A673 (cell line): ENCODE data around the gene OST4. TPM values are rescaled to one million over a fixed set of nuclear protein-coding genes. Genes with fewer than 3 reads are reported as not detected.

Experiments
- BruUV-seq: library from RNA; stranded (reverse); fragments of 400-500 nt; replicated peaks from 2 replicates; lab custom pipeline; 2021; lab: Mats Ljungman, UMichigan
- CTCF ChIA-PET: fragments of 300-600 bp; sonication (Branson Sonifier 250); formaldehyde crosslinking; loops from one replicate; lab custom pipeline; 2022; ENCODE audit warnings: antibody characterized with exemption; lab: Charles Lee
- POLR2A ChIA-PET: fragments of 300-600 bp; sonication (Branson Sonifier 250); formaldehyde crosslinking; loops from one replicate; lab custom pipeline; 2022; ENCODE audit warnings: antibody characterized with exemption; ENCODE audit not compliant: low non-redundant PET; lab: Charles Lee
- DNase-seq: peaks from one replicate; pipeline ENCODE4 v3.0.0-alpha.2; 2015; ENCODE audit warnings: low spot score
- H3K27ac ChIP-seq: fragments of 200-600 bp; sonication (generic); 2 replicates; pipeline ENCODE4 v1.5.1; 2016; ENCODE audit warnings: mixed run types, low read depth, mild to moderate bottlenecking, mixed read lengths, antibody characterized with exemption, low read length; ENCODE audit not compliant: poor library complexity, severe bottlenecking
- H3K27me3 ChIP-seq: fragments of 200-600 bp; sonication (generic); replicated peaks from 2 replicates; pipeline ENCODE4 v1.6.1; 2017; ENCODE audit warnings: mixed run types, low read depth, mild to moderate bottlenecking, mixed read lengths, antibody characterized with exemption, low read length; ENCODE audit not compliant: insufficient read depth, poor library complexity
- H3K36me3 ChIP-seq: fragments of 200-600 bp; sonication (generic); 2 replicates; pipeline ENCODE4 v1.6.1; 2016; ENCODE audit warnings: mixed run types, mild to moderate bottlenecking, mixed read lengths, antibody characterized with exemption, low read length; ENCODE audit not compliant: insufficient read depth, poor library complexity, severe bottlenecking
- H3K4me1 ChIP-seq: fragments of 200-600 bp; sonication (generic); 2 replicates; pipeline ENCODE4 v1.6.1; 2017; ENCODE audit warnings: mixed run types, mild to moderate bottlenecking, mixed read lengths, antibody characterized with exemption, low read length; ENCODE audit not compliant: insufficient read depth, poor library complexity, severe bottlenecking
- H3K4me3 ChIP-seq: fragments of 200-600 bp; sonication (generic); 2 replicates; pipeline ENCODE4 v1.5.1; 2016; ENCODE audit warnings: low read depth, mixed run types, mild to moderate bottlenecking, mixed read lengths, low read length; ENCODE audit not compliant: poor library complexity, severe bottlenecking
- H3K9me3 ChIP-seq: fragments of 200-600 bp; sonication (generic); 2 replicates; pipeline ENCODE4 v1.6.1; 2016; ENCODE audit warnings: mixed run types, low read depth, mild to moderate bottlenecking, mixed read lengths, antibody characterized with exemption, low read length; ENCODE audit not compliant: poor library complexity, severe bottlenecking
- EZH2 ChIP-seq: fragments of 200-600 bp; sonication (generic); IDR thresholded peaks from 2 replicates; pipeline ENCODE4 v1.6.1; 2017; ENCODE audit warnings: borderline replicate concordance, low read depth, mild to moderate bottlenecking, mixed read lengths, antibody characterized with exemption, low read length; ENCODE audit not compliant: poor library complexity, severe bottlenecking
- intact Hi-C: fragments of 100-400 bp; cut with micrococcal nuclease; formaldehyde crosslinking; loops from one replicate; pipeline ENCODE4 v1.10.0; 2022; ENCODE audit not compliant: unreplicated experiment
- total RNA-seq: library from RNA; stranded (reverse); gene quantifications from 2 replicates; pipeline ENCODE4 v1.2.3, GENCODE V29; 2021
- TF ChIP-seq, protein P1 (sequence below): fragments of 300-800, 200-600 bp; sonication (generic); conservative IDR thresholded peaks from 2 replicates; pipeline ENCODE4 v1.5.1; 2017; ENCODE audit warnings: low read depth, mild to moderate bottlenecking, antibody characterized with exemption, low read length, moderate library complexity, mixed read lengths

OST4 gene
- total RNA-seq, 1 experiment from 2014 or later = 235 TPM

DNA sequence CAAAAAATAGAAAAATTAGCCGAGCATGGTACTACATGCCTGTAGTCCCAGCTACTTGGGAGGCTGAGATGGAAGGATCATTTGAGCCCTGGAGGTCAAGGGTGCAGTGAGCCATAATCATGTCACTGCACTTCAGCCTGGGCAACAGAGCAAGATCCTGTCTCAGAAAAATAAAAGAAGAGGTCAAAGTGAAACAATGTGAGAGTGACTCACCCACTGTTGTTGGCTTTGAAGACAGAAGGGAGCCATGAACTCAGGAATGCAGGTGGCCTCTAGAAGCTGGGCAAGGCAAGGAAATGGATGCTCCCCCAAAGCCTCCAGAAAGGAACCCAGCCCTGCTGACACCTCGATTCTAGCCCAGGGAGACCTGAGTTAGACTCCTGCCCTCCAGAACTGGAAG, 42.4 kb downstream of the OST4 start:
- DNase-seq = no peak
- no peaks in the 10 kb centered on the region for H3K9me3 ChIP-seq
- TF ChIP-seq, protein P1, sequence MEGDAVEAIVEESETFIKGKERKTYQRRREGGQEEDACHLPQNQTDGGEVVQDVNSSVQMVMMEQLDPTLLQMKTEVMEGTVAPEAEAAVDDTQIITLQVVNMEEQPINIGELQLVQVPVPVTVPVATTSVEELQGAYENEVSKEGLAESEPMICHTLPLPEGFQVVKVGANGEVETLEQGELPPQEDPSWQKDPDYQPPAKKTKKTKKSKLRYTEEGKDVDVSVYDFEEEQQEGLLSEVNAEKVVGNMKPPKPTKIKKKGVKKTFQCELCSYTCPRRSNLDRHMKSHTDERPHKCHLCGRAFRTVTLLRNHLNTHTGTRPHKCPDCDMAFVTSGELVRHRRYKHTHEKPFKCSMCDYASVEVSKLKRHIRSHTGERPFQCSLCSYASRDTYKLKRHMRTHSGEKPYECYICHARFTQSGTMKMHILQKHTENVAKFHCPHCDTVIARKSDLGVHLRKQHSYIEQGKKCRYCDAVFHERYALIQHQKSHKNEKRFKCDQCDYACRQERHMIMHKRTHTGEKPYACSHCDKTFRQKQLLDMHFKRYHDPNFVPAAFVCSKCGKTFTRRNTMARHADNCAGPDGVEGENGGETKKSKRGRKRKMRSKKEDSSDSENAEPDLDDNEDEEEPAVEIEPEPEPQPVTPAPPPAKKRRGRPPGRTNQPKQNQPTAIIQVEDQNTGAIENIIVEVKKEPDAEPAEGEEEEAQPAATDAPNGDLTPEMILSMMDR = no peak
- peaks cover 7% of the 10 kb centered on the region for H3K4me1 ChIP-seq
- no peaks in the 10 kb centered on the region for H3K36me3 ChIP-seq
- H3K4me3 ChIP-seq = no peak overlapping the region
- ChIA-PET CTCF (no interaction called here), POLR2A (no interaction called here)
- no TSS peak for BruUV-seq
- intact Hi-C loops = no loop called here
- H3K27me3 ChIP-seq = no peaks in the 10 kb centered on the region
- H3K27ac ChIP-seq = no peak overlapping the region

DNA sequence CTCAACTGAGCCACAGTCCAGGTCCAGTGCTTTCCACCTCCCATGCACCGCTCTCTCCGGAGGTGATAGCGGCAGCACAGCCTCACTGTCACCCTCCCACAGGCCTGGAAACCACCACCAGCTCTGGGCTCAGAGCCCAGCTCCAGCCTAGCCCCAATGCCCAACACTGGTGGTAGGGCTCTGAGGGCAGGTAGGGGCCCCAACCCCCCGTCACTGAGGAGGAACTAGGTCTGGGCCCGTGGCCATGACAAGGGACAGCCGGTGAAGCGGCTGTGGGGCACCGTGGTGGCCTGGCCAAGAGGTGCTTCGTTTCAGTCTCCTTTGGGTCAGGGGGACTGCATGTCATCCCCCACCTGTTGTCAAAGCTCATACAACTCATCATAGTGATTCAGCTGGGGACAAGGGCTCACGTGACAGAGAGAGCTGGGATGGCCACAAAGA, 44.2 kb downstream of the OST4 start:
- no peaks in the 10 kb centered on the region for H3K9me3 ChIP-seq
- POLR2A ChIA-PET = no interaction called here
- intact Hi-C loops = no loop called here
- CTCF ChIA-PET = interaction anchor here (0.6 kb wide), 1 partner anchor 164 kb away, joined by 3 read pairs; no protein-coding TSS in a partner anchor
- no peaks in the 10 kb centered on the region for H3K27me3 ChIP-seq
- no peak for TF ChIP-seq EZH2
- TF ChIP-seq, protein P1 = no peak
- no peaks in the 10 kb centered on the region for H3K4me1 ChIP-seq
- no peak for DNase-seq
- BruUV-seq = no TSS peak
- no peak overlapping the region for H3K4me3 ChIP-seq
- no peaks in the 10 kb centered on the region for H3K36me3 ChIP-seq
- H3K27ac ChIP-seq = no peak overlapping the region

DNA sequence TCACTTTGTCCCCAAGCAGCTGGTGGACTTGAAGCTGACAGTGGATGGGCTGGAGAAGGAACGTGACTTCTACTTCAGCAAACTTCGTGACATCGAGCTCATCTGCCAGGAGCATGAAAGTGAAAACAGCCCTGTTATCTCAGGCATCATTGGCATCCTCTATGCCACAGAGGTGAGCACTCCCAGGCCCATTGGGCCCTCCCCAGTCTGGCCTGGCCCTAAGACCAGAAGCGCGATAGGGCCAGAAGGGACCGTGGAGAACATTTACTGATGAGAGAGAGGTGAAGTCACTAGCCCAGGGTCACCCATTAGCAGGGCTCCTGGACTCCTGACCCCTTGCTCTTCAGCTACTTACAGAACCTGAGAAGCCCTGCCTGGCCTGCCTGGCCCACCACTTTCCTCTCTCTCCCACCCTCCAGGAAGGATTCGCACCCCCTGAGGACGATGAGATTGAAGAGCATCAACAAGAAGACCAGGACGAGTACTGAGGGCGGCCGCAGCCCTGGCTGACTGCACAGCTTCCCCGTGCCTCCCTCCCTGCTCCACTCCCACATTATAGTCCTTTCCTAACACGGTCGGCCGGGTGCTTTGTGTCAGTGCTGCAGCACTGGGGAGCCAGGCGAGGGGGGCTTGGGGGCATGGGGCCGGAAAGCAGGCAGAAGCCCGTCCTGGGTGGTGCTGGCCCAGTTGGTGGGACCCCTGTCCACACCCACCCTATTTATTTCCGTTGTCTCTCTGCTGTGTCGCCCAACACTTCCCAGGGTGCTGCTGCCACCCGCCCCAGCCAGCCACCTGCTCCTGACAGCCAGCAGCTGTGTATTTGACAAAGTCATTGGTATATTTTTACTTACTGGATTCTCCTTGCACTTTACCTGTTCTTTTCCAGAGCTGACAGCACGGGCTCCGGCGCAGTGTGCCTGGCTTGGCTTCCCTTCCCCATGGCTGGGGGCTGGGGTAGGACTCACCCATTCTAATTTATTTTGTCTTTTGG, 45.3 kb downstream of the OST4 start:
- DNase-seq = no peak
- Histone ChIP-seq H3K4me1 (no peaks in the 10 kb centered on the region), H3K27me3 (no peaks in the 10 kb centered on the region), H3K36me3 (no peaks in the 10 kb centered on the region), H3K27ac (no peak overlapping the region), H3K9me3 (no peaks in the 10 kb centered on the region), H3K4me3 (no peak overlapping the region)
- TF ChIP-seq, protein P1 = no peak
- no peak for TF ChIP-seq EZH2
- BruUV-seq = no TSS peak
- ChIA-PET CTCF (no interaction called here), POLR2A (no interaction called here)
- intact Hi-C loops = no loop called here
